HG02943 (cell line): ENCODE results near the gene KRT35.

Experiments
- ATAC-seq: cut with Tn5 transposase; IDR thresholded peaks from one replicate; pipeline ENCODE4 v1.9.1; 2021; ENCODE audit warnings: mild to moderate bottlenecking, low read depth, moderate library complexity; ENCODE audit not compliant: unreplicated experiment

Gene KRT35

DNA sequence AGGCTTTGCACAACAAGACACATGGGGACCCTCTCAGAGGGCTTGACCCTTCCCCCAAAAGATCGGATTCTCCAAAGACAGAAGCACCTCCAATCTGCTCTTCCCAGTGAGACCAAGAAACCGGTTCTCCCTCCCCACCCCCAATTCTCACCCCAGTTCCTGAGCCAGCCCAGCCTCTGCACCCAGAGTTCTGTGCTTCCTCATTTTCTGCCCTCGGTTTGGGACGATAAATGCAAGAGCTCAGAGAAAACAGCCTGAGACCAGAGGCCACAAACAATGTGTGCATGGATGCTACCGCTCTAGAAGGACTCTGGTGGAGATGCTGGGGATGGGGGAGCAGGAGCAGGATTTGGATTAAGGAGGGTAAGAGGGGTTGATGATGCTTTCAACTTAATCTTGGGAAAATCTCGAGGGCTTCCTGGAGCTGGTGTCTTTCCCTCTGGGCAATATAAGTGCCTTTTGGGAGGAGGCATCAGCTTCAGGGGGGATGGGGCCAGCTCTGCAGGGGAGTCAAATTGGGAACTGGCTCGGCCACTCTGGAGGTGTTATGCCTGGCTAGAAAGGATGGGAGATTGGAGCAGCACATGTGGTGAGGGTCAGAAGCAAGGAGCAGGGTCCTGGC, 31.7 kb upstream of the KRT35 start:
- no peak for ATAC-seq

DNA sequence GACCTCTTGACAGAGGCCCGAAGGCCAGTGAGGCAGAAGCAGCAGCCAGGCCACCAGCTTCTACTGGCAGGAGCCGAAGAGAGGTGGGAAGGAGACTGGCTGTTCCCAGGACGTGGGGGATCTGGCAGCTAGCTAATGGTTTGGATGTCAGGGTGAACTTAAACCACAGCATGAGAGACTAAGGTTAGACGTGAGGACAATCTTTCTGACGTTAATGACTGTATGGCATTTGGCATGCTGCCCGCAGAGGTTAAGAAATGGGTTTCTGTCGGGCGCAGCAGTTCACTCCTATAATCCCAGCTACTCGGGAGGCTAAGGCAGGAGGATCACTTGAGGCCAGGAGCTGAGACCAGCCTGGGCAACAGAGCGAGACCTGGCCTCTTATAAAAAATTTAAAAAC, 30.8 kb upstream of the KRT35 start:
- ATAC-seq = no peak

DNA sequence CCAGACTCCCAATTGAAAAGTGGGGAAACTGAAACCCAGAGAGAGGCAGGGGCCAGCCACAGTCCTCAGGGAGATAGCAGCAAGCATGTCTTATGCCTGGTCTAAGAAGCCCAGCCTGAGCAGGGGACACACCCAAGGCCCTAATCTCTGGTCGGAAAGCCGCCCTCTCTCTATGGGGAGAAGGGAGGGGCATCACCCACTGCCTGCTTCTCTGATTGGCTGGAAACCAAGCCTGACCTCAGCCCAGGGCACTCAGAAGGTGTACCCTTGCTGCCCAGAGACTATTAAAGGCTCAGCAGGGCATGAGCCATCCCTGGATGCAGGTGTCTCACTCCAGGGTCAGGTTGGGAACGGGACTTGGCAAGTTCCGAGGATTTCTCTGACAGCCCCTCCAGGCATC, 30.2 kb upstream of the KRT35 start:
- ATAC-seq = no peak

- ATAC-seq = no peak
Observed at GRCh38 chr17:41510251-41511065, 29.5 kb upstream of the KRT35 start.

DNA sequence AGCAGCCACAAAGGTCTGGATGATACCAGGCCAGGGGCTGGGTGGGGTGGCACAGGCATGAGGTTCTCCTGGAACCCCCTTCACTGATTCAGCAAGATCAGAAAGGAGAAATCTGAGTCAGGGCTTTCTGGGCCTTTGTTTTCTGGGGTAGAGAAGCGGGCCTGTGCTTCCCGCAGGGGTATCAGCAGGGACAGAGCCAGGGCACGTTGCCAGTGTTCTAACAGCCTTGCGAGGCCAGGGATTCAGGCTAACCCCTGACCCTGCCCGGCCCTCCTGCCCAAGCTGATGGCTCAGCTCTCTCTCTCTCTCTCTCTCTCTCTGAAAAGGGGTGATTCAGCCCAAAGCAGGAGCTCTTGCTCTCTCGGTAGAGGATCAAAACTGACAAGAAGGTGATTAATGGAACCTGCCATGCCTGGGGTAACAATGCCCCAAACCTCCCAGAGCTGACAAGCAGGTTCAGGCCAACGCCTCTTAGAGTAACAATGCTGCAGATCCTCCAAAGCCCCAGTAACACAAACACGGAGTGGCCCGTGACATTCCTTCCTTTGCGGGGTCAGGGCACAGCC, 26.4 kb upstream of the KRT35 start:
- no peak for ATAC-seq

GRCh38 chr17:41505809-41506767, 25.1 kb upstream of the KRT35 start:
- ATAC-seq = no peak

- no peak for ATAC-seq
Observed at GRCh38 chr17:41505007-41505808, 24.3 kb upstream of the KRT35 start, which contains the start of gene KRT13. KRT13 (minus strand) TSS chr17:41505612; CDS start chr17:41505550, 62 bp downstream.

- ATAC-seq = no peak
Observed at GRCh38 chr17:41504246-41504977, 23.5 kb upstream of the KRT35 start.

GRCh38 chr17:41503202-41503601, 22.3 kb upstream of the KRT35 start:
- ATAC-seq = no peak

DNA sequence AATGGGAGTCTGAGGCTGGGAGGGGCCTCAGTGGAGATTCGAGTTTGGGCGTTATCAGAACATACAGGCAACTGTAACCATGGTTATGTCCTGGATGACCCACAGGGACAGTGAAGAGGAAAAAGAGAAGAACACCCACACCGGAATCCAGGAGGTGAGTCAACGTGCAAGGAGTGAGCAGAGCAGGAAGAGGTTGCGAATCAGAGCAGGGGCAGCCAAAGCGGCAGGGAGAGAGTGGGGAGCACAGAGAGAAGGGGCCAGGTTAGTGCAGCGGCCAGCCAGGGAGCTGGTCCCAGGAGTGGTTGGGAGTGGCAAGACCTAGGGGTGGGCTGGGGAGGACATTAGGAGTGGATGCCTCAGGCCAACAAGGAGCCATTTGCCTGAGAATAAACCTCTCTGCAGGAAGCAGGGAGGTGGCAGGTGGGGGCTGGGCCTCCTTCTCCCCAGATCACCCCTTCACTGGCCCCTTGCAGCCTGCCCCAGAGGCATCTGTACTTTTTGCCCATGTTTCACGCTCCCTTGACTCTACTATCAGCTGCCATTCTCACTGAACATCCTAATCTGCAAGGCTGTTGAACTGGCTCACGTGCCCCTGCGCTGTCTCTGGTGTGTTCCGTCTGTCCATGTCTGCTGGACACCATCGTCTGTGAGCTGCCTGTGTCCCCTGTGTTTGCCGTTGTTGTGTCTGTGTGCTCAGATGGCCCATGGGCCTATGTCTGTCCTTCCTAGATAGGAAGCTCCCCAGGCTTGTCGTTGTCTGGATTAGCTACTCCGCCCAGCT, 19.4 kb upstream of the KRT35 start:
- no peak for ATAC-seq

- no peak for ATAC-seq
Observed at GRCh38 chr17:41499714-41500113, 18.8 kb upstream of the KRT35 start.

GRCh38 chr17:41498276-41498675, 17.3 kb upstream of the KRT35 start:
- no peak for ATAC-seq

DNA sequence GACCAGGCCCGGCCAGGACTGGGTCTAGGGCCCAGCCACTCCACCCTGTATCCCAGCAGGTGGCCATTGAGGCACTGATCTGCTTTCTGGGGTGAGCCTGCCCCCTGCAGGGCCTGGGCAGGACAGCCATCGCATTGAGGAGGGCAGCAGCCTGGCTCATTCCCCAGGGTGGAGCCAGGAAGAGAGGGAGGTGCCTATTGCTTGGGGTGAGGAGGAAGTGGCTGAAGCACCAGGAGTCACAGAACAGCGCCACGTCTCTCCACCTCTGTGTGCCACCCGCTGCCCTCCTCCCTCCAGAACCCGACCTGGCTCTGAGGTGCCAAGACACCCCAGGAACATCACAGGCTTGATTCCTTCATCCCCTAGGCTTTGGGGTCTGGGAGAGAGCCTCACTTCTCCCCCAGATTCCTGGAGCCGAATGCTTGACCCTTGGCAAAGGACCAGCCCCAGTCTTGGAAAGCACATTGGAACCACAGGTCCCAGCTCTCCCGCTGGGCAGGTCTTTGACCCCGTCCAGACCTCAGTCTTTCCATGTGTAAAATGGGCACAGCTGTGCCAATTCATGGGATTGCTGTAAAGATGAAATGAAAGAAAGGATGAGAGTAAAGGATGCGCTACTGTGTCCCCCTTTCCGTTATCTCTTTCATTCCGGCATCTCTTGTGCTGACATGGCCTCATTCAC, 16.0 kb upstream of the KRT35 start:
- no peak for ATAC-seq

GRCh38 chr17:41494524-41494923, 13.6 kb upstream of the KRT35 start:
- no peak for ATAC-seq

DNA sequence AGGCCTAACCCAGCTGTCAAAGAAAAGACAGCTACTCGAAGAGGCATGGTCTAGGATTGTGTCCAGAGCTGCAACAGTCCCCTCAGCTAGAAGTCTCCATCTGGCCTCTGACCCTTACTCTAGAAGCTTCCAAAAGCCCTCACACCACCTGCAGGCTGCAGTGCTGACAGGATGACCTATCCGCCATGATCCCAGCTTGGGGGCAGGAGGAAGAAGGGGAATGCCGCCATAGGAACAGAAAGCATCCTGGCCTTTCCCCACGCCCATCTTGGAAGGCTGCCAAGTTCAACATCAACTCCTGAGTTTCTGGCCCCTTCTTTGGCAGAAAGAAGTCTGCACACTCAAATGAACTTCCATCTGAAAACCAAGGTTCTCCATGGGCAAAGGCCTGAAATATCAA, 11.8 kb upstream of the KRT35 start:
- ATAC-seq = no peak

DNA sequence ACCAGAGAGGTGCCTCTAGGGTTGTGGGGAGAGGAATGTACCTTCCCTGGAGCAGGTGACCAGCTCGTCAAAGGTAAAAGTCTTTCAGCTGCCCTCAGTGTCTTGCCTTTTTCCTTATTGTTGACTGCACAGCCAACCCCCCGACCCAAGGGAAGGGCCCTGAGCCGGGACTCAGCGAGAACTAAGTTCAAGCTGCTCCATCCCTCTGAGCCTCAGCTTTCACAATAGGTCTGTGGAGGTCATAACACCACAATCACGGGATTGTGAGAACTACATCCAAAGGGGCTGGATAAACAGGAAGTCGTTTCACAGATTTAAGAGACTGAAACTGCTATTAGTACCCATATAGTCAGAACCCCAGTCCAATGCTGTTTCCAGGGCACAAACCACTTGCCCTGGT, 11.4 kb upstream of the KRT35 start:
- no peak for ATAC-seq

- ATAC-seq = no peak
Observed at GRCh38 chr17:41491476-41491875, 10.5 kb upstream of the KRT35 start.
